MCF 10A (cell line): ENCODE measurements around the gene FIS1. TPM values are rescaled to one million over a fixed set of nuclear protein-coding genes. Genes with fewer than 3 reads are reported as not detected.

Source experiments
- BruUV-seq: library from RNA; stranded (reverse); fragments of 400-500 nt; replicated peaks from 2 replicates; lab custom pipeline; 2021; lab: Mats Ljungman, UMichigan
- CTCF ChIA-PET: fragments of 300-600 bp; sonication (Branson Sonifier 250); formaldehyde crosslinking; extraction: SDS; loops from one replicate; lab custom pipeline; 2021; ENCODE audit warnings: antibody characterized with exemption, inconsistent platforms; lab: Yijun Ruan, JAX
- POLR2A ChIA-PET: fragments of 300-600, 350-650 bp; sonication (Branson Sonifier 250); formaldehyde crosslinking; extraction: SDS; loops from one replicate; lab custom pipeline; 2020; ENCODE audit warnings: antibody characterized with exemption, inconsistent platforms; lab: Yijun Ruan, JAX
- DNase-seq: peaks from one replicate; pipeline ENCODE4 v3.0.0-alpha.2; 2018; ENCODE audit not compliant: unreplicated experiment
- H3K27ac Mint-ChIP-seq: one replicate; pipeline ENCODE4 v1.8.0; 2022; ENCODE audit warnings: mild to moderate bottlenecking, low read depth, mixed read lengths; ENCODE audit not compliant: unreplicated experiment
- H3K27me3 Mint-ChIP-seq: one replicate; pipeline ENCODE4 v1.8.0; 2022; ENCODE audit warnings: mixed read lengths; ENCODE audit not compliant: insufficient read depth, unreplicated experiment
- H3K36me3 Mint-ChIP-seq: one replicate; pipeline ENCODE4 v1.8.0; 2022; ENCODE audit warnings: mild to moderate bottlenecking, moderate library complexity, mixed read lengths; ENCODE audit not compliant: insufficient read depth, unreplicated experiment
- H3K4me1 Mint-ChIP-seq: one replicate; pipeline ENCODE4 v1.8.0; 2022; ENCODE audit warnings: mixed read lengths; ENCODE audit not compliant: insufficient read depth, unreplicated experiment
- H3K4me3 Mint-ChIP-seq: one replicate; pipeline ENCODE4 v1.8.0; 2022; ENCODE audit warnings: mild to moderate bottlenecking, moderate library complexity, mixed read lengths; ENCODE audit not compliant: unreplicated experiment
- H3K9me3 Mint-ChIP-seq: one replicate; pipeline ENCODE4 v1.8.0; 2022; ENCODE audit warnings: mixed read lengths; ENCODE audit not compliant: unreplicated experiment
- intact Hi-C: fragments of 100-400 bp; cut with micrococcal nuclease; formaldehyde crosslinking; loops from 2 replicates; pipeline ENCODE4 v1.14.1; 2022
- total RNA-seq: library from RNA; stranded (reverse); gene quantifications from 2 replicates; pipeline ENCODE4 v1.2.3, GENCODE V29; 2022
- TF ChIP-seq, protein P1 (sequence below): fragments of 200-600 bp; IDR thresholded peaks from one replicate; pipeline ENCODE4 v1.8.0; 2022; ENCODE audit warnings: antibody characterized with exemption, mild to moderate bottlenecking; ENCODE audit not compliant: unreplicated experiment

FIS1 gene
- total RNA-seq, 1 experiment from 2014 or later: 213 TPM

DNA sequence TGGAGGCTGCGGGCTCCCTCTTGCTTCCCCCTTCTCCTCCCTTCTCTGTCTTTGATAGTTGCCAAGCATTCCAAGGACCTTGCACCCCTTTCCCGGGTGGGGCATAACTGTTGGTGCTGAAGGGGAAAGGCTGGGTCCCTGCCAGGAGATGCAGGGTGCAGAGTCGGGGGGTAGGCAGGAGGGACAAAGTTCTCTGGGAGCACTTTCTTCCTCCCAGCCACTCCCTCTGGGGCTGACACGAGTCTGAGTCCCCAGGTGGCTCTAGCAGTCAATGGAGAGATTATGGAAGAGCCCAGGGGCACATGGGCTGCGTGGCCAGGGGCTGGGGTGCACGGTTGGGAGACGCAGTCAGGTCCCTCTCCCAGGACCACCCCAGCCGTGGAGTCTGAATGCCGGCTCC is 9.4 kb downstream of the FIS1 start:
- intact Hi-C loops: no loop called here
- no TSS peak for BruUV-seq
- CTCF ChIA-PET: interaction anchor here (0.6 to 1.3 kb wide), 4 partner anchors 19 to 91 kb away, joined by 3 to 6 read pairs (median 3); no protein-coding TSS in a partner anchor
- Mint-ChIP-seq H3K4me3 (no peak overlapping the region), H3K27ac (no peak overlapping the region), H3K9me3 (no peaks in the 10 kb centered on the region), H3K4me1 (peaks cover 5% of the 10 kb centered on the region), H3K27me3 (no peaks in the 10 kb centered on the region), H3K36me3 (peaks cover 18% of the 10 kb centered on the region)
- DNase-seq: no peak
- TF ChIP-seq, protein P1, sequence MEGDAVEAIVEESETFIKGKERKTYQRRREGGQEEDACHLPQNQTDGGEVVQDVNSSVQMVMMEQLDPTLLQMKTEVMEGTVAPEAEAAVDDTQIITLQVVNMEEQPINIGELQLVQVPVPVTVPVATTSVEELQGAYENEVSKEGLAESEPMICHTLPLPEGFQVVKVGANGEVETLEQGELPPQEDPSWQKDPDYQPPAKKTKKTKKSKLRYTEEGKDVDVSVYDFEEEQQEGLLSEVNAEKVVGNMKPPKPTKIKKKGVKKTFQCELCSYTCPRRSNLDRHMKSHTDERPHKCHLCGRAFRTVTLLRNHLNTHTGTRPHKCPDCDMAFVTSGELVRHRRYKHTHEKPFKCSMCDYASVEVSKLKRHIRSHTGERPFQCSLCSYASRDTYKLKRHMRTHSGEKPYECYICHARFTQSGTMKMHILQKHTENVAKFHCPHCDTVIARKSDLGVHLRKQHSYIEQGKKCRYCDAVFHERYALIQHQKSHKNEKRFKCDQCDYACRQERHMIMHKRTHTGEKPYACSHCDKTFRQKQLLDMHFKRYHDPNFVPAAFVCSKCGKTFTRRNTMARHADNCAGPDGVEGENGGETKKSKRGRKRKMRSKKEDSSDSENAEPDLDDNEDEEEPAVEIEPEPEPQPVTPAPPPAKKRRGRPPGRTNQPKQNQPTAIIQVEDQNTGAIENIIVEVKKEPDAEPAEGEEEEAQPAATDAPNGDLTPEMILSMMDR: no peak
- POLR2A ChIA-PET: interaction anchor here (1.3 to 6.9 kb wide), 2 partner anchors 9 to 18 kb away, joined by 6 to 43 read pairs; partner anchors contain the start of genes FIS1 and ZNHIT1

DNA sequence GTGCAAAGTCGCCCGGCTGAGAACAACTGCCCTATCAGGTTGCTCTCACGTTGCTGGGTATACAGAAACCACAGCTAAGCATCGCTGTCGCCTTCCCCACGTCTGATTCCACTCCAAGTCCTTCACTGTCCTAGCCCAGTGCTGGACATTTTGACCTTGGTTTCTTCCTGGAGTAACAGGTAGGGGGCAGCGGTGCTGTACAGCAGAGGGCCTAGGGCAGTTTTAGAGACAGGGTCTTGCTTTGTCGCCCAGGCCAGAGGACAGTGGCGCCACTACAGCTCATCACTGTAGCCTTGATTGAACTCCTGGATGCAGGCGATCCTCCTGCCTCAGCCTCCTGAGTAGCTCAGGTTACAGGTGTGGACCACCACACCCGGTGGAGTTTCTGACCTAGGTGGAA is 9.8 kb downstream of the FIS1 start:
- no TSS peak for BruUV-seq
- CTCF ChIA-PET: interaction anchor here (0.6 to 1.3 kb wide), 5 partner anchors 17 to 91 kb away, joined by 3 to 6 read pairs (median 3); partner anchors contain the start of gene ZNHIT1
- no peak for DNase-seq
- TF ChIP-seq, protein P1: no peak
- no peak overlapping the region for H3K27ac Mint-ChIP-seq
- no peaks in the 10 kb centered on the region for H3K9me3 Mint-ChIP-seq
- POLR2A ChIA-PET: interaction anchor here (1.3 to 6.9 kb wide), 3 partner anchors 10 to 17 kb away, joined by 4 to 43 read pairs (median 6); partner anchors contain the start of genes FIS1 and ZNHIT1
- H3K4me1 Mint-ChIP-seq: peaks cover 5% of the 10 kb centered on the region
- intact Hi-C loops: no loop called here
- H3K36me3 Mint-ChIP-seq: peaks cover 17% of the 10 kb centered on the region
- H3K4me3 Mint-ChIP-seq: no peak overlapping the region
- H3K27me3 Mint-ChIP-seq: no peaks in the 10 kb centered on the region

DNA sequence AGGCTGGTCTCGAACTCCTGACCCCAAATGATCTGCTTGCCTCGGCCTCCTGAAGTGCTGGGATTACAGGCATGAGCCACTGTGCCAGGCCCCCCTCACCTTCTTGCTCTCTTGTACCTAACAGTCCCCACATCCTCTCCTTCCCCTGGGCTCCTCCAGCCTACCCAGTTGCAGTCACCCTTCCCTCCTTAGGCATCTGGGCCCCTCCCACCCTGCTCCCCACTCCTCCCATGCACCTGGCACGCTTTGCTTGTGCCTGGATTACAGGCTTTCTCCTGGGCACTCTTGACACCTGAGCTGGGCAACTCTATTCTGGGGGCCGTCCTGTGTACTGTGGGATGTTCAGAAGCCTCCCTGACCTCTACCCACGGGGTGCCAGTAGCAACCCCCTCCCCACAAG is 10.2 kb downstream of the FIS1 start:
- H3K27ac Mint-ChIP-seq: no peak overlapping the region
- POLR2A ChIA-PET: interaction anchor here (1.0 to 6.9 kb wide), 4 partner anchors 9 to 17 kb away, joined by 3 to 43 read pairs (median 5); partner anchors contain the start of genes FIS1 and ZNHIT1

DNA sequence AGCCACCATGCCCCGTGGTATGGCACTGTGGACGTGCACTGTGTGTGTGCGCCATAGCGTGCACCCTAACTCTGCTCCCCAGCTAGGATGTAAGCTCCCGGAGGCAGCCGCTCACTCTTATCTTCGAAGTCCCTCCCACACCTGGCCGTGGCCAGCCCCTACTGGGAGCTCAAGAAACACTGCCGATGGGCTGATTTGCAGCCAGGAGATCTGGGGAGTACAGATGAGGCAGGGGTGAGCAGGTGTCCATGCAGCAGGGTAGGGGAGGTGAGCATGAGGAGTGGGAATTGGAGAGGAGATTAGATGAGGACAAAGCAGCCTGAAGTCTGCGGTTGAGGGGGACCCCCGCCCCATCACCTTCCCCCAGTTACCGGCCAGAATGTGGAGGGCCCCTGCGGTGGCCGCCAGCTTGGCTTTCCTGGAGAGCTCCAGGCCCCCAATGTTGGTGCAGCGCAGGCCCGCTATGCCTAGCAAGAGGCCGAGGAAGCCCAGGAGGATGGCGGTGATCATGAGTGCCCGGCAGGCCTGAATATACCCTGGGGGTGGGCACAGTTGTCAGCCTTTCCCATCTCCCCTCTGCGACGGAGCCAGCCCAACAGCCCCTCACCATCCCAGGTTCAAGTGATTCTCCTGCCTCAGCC is 10.9 kb downstream of the FIS1 start:
- no TSS peak for BruUV-seq
- no peaks in the 10 kb centered on the region for H3K9me3 Mint-ChIP-seq
- H3K27me3 Mint-ChIP-seq: no peaks in the 10 kb centered on the region
- CTCF ChIA-PET: interaction anchor here (0.6 to 1.5 kb wide), 2 partner anchors 10 to 90 kb away, joined by 3 to 5 read pairs; no protein-coding TSS in a partner anchor
- intact Hi-C loops: no loop called here
- H3K27ac Mint-ChIP-seq: no peak overlapping the region
- POLR2A ChIA-PET: interaction anchor here (0.6 to 6.9 kb wide), 4 partner anchors 9 to 51 kb away, joined by 3 to 43 read pairs (median 4); partner anchors contain the start of gene FIS1
- TF ChIP-seq, protein P1: no peak
- DNase-seq: no peak
- peaks cover 15% of the 10 kb centered on the region for H3K36me3 Mint-ChIP-seq
- H3K4me1 Mint-ChIP-seq: peaks cover 5% of the 10 kb centered on the region
- H3K4me3 Mint-ChIP-seq: no peak overlapping the region

More for the DNA sequence above, 10.2 kb downstream of the FIS1 start:
- Mint-ChIP-seq H3K4me3 (no peak overlapping the region), H3K4me1 (peaks cover 5% of the 10 kb centered on the region), H3K36me3 (peaks cover 14% of the 10 kb centered on the region), H3K9me3 (no peaks in the 10 kb centered on the region), H3K27me3 (no peaks in the 10 kb centered on the region)
- BruUV-seq: no TSS peak
- TF ChIP-seq, protein P1: no peak
- intact Hi-C loops: no loop called here
- no peak for DNase-seq
- CTCF ChIA-PET: interaction anchor here (0.6 to 1.5 kb wide), 5 partner anchors 9 to 90 kb away, joined by 3 to 6 read pairs (median 3); partner anchors contain the start of gene ZNHIT1
